PC-3 (cell line): Measurements from ENCODE around the gene TRPT1.

ENCODE experiments used
- CTCF ChIP-seq: fragments of 300-600 bp; sonication (generic); conservative IDR thresholded peaks from 2 replicates; pipeline ENCODE4 v1.5.1; 2017; ENCODE audit warnings: antibody characterized with exemption, low read depth, mild to moderate bottlenecking, low read length
- EZH2 ChIP-seq: fragments of 300-600 bp; sonication (generic); IDR thresholded peaks from one replicate; pipeline ENCODE4 v1.6.1; 2017; ENCODE audit warnings: antibody characterized with exemption, mild to moderate bottlenecking, low read length; ENCODE audit not compliant: unreplicated experiment
- EZH2phosphoT487 ChIP-seq: fragments of 300-600 bp; sonication (generic); IDR thresholded peaks from 2 replicates; pipeline ENCODE4 v1.6.1; 2018; ENCODE audit warnings: mild to moderate bottlenecking, antibody characterized with exemption, low read length, borderline replicate concordance

DNA sequence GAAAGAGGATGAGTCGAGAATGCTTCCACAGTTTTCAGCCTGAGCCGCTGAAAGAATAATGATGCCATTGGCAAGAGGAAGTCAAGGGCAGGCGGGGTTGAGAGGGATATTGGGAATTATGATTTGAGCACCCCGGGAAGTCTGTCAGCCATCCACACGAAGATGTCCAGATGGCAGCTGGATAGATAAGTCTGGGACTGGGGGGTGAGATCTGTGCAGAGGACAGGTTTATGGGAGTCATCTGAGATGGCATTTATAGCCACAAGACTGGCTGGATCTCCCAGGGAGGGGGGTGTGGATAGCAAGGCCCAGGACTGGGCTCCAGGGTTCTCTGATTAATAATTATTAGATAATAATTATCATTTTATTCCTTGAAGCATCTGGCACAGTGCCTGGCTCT is 45.1 kb downstream of the TRPT1 start:
- no peak for TF ChIP-seq CTCF
- no peak for TF ChIP-seq EZH2
- TF ChIP-seq EZH2phosphoT487: no peak
